ENCODE measurements around the gene OSBP. TPM values are rescaled to one million over a fixed set of nuclear protein-coding genes. Genes with fewer than 3 reads are reported as not detected.

OSBP gene
- total RNA-seq, 2 donors from 2014 or later, result 41.2 to 44.3 TPM

GRCh38 chr11:59625703-59626102 is 10.1 kb upstream of the OSBP start:
- H3K27ac Mint-ChIP-seq, result no peak overlapping the region
- H3K4me3 ChIP-seq (ENCODE audit: low read length), result no peak overlapping the region

GRCh38 chr11:59617876-59618275 is 2.3 kb upstream of the OSBP start:
- Histone ChIP-seq H3K4me1 (ENCODE audit: control insufficient read depth, insufficient read depth, low read length) (peaks cover 8% of the 10 kb centered on the region), H3K9ac (ENCODE audit: extremely low read depth, low read length, poor library complexity, severe bottlenecking) (no peak overlapping the region), H3K27me3 (ENCODE audit: control insufficient read depth, insufficient read depth, low read length, poor library complexity, severe bottlenecking) (no peaks in the 10 kb centered on the region), H3K27ac (ENCODE audit: low read depth, low read length) (no peak overlapping the region), H3K36me3 (ENCODE audit: control insufficient read depth, insufficient read depth, low read length) (peaks cover 5% of the 10 kb centered on the region), H3K4me3 (ENCODE audit: low read length) (no peak overlapping the region), H3K9me3 (ENCODE audit: control insufficient read depth, low read length) (no peaks in the 10 kb centered on the region)
- no CpG with 5 or more reads among the region's 1 CpG for WGBS, 2 experiments (ENCODE audit: insufficient coverage in 1 of 2, insufficient read length in 1 of 2)
- H3K27me3 Mint-ChIP-seq (ENCODE audit: insufficient read depth), result no peaks in the 10 kb centered on the region
- H3K4me3 Mint-ChIP-seq, result no peak overlapping the region
- no peaks in the 10 kb centered on the region for H3K9me3 Mint-ChIP-seq
- DNase-seq, result no peak
- peaks cover 19% of the 10 kb centered on the region for H3K4me1 Mint-ChIP-seq
- no peak overlapping the region for H3K27ac Mint-ChIP-seq
- no peak for TF ChIP-seq CTCF (conservative IDR thresholded peaks at IDR 0.05)
- H3K36me3 Mint-ChIP-seq (ENCODE audit: low read depth), result peaks cover 6% of the 10 kb centered on the region

More at GRCh38 chr11:59625703-59626102, 10.1 kb upstream of the OSBP start:
- no peaks in the 10 kb centered on the region for H3K27me3 Mint-ChIP-seq (ENCODE audit: insufficient read depth)
- TF ChIP-seq CTCF (conservative IDR thresholded peaks at IDR 0.05), result no peak
- Histone ChIP-seq H3K36me3 (ENCODE audit: control insufficient read depth, insufficient read depth, low read length) (no peaks in the 10 kb centered on the region), H3K27me3 (ENCODE audit: control insufficient read depth, insufficient read depth, low read length, poor library complexity, severe bottlenecking) (no peaks in the 10 kb centered on the region), H3K27ac (ENCODE audit: low read depth, low read length) (no peak overlapping the region), H3K9ac (ENCODE audit: extremely low read depth, low read length, poor library complexity, severe bottlenecking) (no peak overlapping the region), H3K4me1 (ENCODE audit: control insufficient read depth, insufficient read depth, low read length) (no peaks in the 10 kb centered on the region), H3K9me3 (ENCODE audit: control insufficient read depth, low read length) (no peaks in the 10 kb centered on the region)
- no peaks in the 10 kb centered on the region for H3K9me3 Mint-ChIP-seq
- H3K4me1 Mint-ChIP-seq, result no peaks in the 10 kb centered on the region
- DNase-seq, result no peak
- 80 to 93% methylated on average over 2 to 3 of the region's 3 CpGs for WGBS, 2 experiments (ENCODE audit: insufficient coverage in 1 of 2, insufficient read length in 1 of 2)
- no peak overlapping the region for H3K4me3 Mint-ChIP-seq
- H3K36me3 Mint-ChIP-seq (ENCODE audit: low read depth), result no peaks in the 10 kb centered on the region

GRCh38 chr11:59616396-59616982 is 915 bp upstream of the OSBP start:
- Mint-ChIP-seq H3K27ac (peak overlapping the region; percentile 100), H3K27me3 (ENCODE audit: insufficient read depth) (no peaks in the 10 kb centered on the region), H3K9me3 (no peaks in the 10 kb centered on the region), H3K4me3 (peak overlapping the region; percentile 88), H3K36me3 (ENCODE audit: low read depth) (peaks cover 6% of the 10 kb centered on the region), H3K4me1 (peaks cover 19% of the 10 kb centered on the region)
- TF ChIP-seq CTCF (conservative IDR thresholded peaks at IDR 0.05), result no peak
- H3K4me3 ChIP-seq (ENCODE audit: low read length), result peak overlapping the region; percentile 88
- no peak for DNase-seq
- peak overlapping the region; percentile 66 for H3K27ac ChIP-seq (ENCODE audit: low read depth, low read length)
- peak overlapping the region; percentile 36 for H3K9ac ChIP-seq (ENCODE audit: extremely low read depth, low read length, poor library complexity, severe bottlenecking)
- 14 to 34% methylated on average over 8 to 17 of the region's 18 CpGs for WGBS, 2 experiments (ENCODE audit: insufficient coverage in 1 of 2, insufficient read length in 1 of 2)
- H3K27me3 ChIP-seq (ENCODE audit: control insufficient read depth, insufficient read depth, low read length, poor library complexity, severe bottlenecking), result no peaks in the 10 kb centered on the region
- no peaks in the 10 kb centered on the region for H3K9me3 ChIP-seq (ENCODE audit: control insufficient read depth, low read length)
- peaks cover 8% of the 10 kb centered on the region for H3K4me1 ChIP-seq (ENCODE audit: control insufficient read depth, insufficient read depth, low read length)
- H3K36me3 ChIP-seq (ENCODE audit: control insufficient read depth, insufficient read depth, low read length), result peaks cover 17% of the 10 kb centered on the region
